NCI-H187 (cell line): ENCODE data around the gene MARVELD3.
"Not testable (repeated sequence)": the region's sequence is repeated elsewhere in the genome, so short reads cannot be mapped to it uniquely, and the experiment has no call there.

Experiments used
- DNase-seq, 2 experiments: peaks; one replicate each; lab custom pipeline; 2025; lab: John Stamatoyannopoulos, UW

Gene MARVELD3

GRCh38 chr16:71672125-71672524, 46.1 kb downstream of the MARVELD3 start:
- DNase-seq, result no peak

DNA sequence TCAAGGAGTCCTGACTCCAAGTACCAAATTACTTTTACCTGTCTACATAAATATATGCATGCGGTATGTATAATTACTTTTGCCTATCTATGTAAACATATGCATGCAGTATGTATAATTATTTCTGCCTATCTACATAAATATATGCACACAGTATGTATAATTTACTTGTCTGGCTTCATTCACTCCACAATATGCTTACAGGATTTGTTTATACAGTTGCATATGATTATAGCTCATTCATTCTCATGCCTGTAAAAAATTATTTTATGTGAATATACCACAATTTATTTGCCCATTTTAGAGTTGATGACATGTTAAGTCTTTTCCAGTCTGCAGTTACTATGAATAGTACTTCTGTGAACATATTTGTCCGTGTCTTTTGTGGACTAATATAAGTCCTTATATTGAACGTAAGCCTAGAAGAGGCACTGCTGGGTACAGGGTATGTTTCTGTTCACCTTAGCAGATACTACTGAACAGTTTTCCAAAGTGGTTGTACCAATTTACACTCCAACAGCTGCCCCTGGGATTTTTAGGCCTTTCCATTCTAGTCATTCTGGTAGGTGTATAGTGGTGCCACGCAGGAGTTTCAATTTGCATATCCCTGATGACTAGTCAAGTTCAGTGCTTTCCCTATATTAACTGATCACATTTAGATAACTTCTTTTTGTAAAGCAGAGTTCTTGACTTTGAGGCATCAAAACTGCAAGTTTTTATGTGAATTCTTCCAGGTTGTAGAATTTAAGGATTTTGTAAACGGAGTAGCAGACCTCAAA, 47.0 kb downstream of the MARVELD3 start:
- DNase-seq, result no peak

- DNase-seq, result no peak
Observed at GRCh38 chr16:71673582-71673973, 47.6 kb downstream of the MARVELD3 start.

- DNase-seq, result no peak
Observed at GRCh38 chr16:71674229-71674628, 48.2 kb downstream of the MARVELD3 start.

GRCh38 chr16:71675380-71675779, 49.4 kb downstream of the MARVELD3 start:
- DNase-seq, result no peak

DNA sequence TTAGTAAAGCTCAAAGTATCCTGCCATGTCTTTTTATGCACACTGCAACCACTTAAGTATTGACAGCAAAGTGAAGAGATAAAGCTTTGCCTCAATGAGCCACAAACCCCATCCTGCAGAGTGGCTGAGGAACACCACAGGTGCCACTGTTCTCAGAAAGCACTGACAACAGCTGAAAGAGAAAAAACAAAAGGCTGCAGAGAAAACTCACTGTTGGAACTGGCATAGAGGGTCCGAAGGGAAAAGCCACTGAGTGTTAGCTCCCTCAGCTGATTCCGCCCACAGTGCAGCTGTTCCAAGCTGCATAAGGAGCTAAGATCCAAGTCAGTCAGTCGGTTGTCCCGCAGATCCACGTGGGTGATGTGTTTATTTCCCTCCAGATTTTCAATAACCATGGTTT, 50.3 kb downstream of the MARVELD3 start:
- no peak for DNase-seq

GRCh38 chr16:71681360-71681759, 55.4 kb downstream of the MARVELD3 start:
- no peak for DNase-seq

DNA sequence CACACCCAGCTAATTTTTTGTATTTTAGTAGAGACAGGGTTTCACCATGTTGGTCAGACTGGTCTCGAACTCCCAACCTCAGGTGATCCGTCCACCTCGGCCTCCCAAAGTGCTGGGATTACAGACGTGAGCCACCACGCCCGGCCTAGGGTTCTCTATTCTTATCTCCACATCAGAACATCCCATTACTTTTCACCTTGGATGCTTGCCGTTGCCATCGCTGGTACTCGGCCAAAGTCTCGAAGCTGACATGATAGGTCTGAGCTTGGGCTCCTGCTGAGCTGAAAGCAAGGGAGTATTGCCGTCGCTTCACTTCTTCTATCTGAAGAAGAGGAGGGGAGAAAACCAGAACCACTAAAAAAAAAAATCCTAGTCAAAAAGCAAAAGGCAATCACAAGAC, 58.3 kb downstream of the MARVELD3 start:
- DNase-seq, result not testable (repeated sequence)
